PC-9 (cell line): ENCODE results near the gene LRP1B. TPM values are rescaled to one million over a fixed set of nuclear protein-coding genes. Genes with fewer than 3 reads are reported as not detected.

Experiments used
- BruUV-seq: library from RNA; stranded (reverse); fragments of 400-500 nt; replicated peaks from 2 replicates; lab custom pipeline; 2021; lab: Mats Ljungman, UMichigan
- CTCF ChIA-PET: fragments of 300-600 bp; sonication (Branson Sonifier 250); formaldehyde crosslinking; loops from one replicate; lab custom pipeline; 2022; ENCODE audit warnings: antibody characterized with exemption; lab: Charles Lee
- POLR2A ChIA-PET: fragments of 300-600 bp; sonication (Branson Sonifier 250); formaldehyde crosslinking; loops from one replicate; lab custom pipeline; 2022; ENCODE audit warnings: antibody characterized with exemption; ENCODE audit not compliant: unreplicated experiment; lab: Charles Lee
- DNase-seq, 2 experiments: peaks; one replicate each; pipeline versions ENCODE4 v3.0.0 to v3.0.0-alpha.2; 2015 to 2022; ENCODE audit warnings: mixed read lengths in 1 of 2
- H2AFZ ChIP-seq: fragments of 200-600 bp; sonication (generic); 2 replicates; pipeline ENCODE4 v1.8.1; 2017; ENCODE audit warnings: antibody characterized with exemption
- H3F3A ChIP-seq: fragments of 200-600 bp; sonication (generic); 2 replicates; pipeline ENCODE4 v1.8.1; 2017; ENCODE audit warnings: antibody characterized with exemption, mild to moderate bottlenecking, low read depth; ENCODE audit not compliant: insufficient read depth
- H3K27ac ChIP-seq: fragments of 200-600 bp; sonication (generic); 2 replicates; pipeline ENCODE4 v1.6.1; 2016; ENCODE audit warnings: mixed run types
- H3K27me3 ChIP-seq: fragments of 200-600 bp; sonication (generic); 2 replicates; pipeline ENCODE4 v1.6.1; 2016; ENCODE audit warnings: low read depth, mixed run types; ENCODE audit not compliant: insufficient read depth
- H3K36me3 ChIP-seq: fragments of 200-600 bp; sonication (generic); 2 replicates; pipeline ENCODE4 v1.6.1; 2016; ENCODE audit warnings: low read depth, mixed run types
- H3K4me1 ChIP-seq: fragments of 200-600 bp; sonication (generic); replicated peaks from 2 replicates; pipeline ENCODE4 v1.6.1; 2016; ENCODE audit warnings: mixed run types; ENCODE audit not compliant: insufficient read depth
- H3K4me2 ChIP-seq: fragments of 200-600 bp; sonication (generic); 2 replicates; pipeline ENCODE4 v1.6.1; 2017; ENCODE audit warnings: mixed run types
- H3K4me3 ChIP-seq: fragments of 200-600 bp; sonication (generic); 2 replicates; pipeline ENCODE4 v1.6.1; 2016; ENCODE audit warnings: mixed run types
- H3K79me2 ChIP-seq: fragments of 200-600 bp; sonication (generic); 2 replicates; pipeline ENCODE4 v1.6.1; 2017; ENCODE audit warnings: low read depth, mixed run types
- H3K9me2 ChIP-seq: fragments of 200-600 bp; sonication (generic); 2 replicates; pipeline ENCODE4 v1.8.1; 2017; ENCODE audit warnings: mild to moderate bottlenecking; ENCODE audit not compliant: insufficient read depth
- H3K9me3 ChIP-seq: fragments of 200-600 bp; sonication (generic); 2 replicates; pipeline ENCODE4 v1.8.1; 2016; ENCODE audit warnings: low read depth; ENCODE audit not compliant: insufficient read depth
- H4K20me1 ChIP-seq: fragments of 200-600 bp; sonication (generic); 2 replicates; pipeline ENCODE4 v1.8.1; 2017; ENCODE audit not compliant: insufficient read depth
- EZH2 ChIP-seq: fragments of 200-600 bp; sonication (generic); IDR thresholded peaks from 2 replicates; pipeline ENCODE4 v1.8.0; 2017; ENCODE audit warnings: antibody characterized with exemption, low read depth
- intact Hi-C: fragments of 100-400 bp; cut with micrococcal nuclease; formaldehyde crosslinking; loops from one replicate; pipeline ENCODE4 v1.10.0; 2022; ENCODE audit not compliant: unreplicated experiment
- total RNA-seq: library from RNA; stranded (reverse); gene quantifications from 2 replicates; pipeline ENCODE4 v1.2.3, GENCODE V29; 2021
- TF ChIP-seq, protein P1 (sequence below): fragments of 200-600 bp; sonication (generic); conservative IDR thresholded peaks from 2 replicates; pipeline ENCODE4 v1.6.1; 2017; ENCODE audit warnings: mixed run types, antibody characterized with exemption, mild to moderate bottlenecking, moderate library complexity

The LRP1B gene
- total RNA-seq, 1 experiment from 2014 or later, result 1.7 TPM

GRCh38 chr2:141341444-141341843 is 789.4 kb downstream of the LRP1B start:
- no peak overlapping the region for H3K4me3 ChIP-seq
- no peaks in the 10 kb centered on the region for H3K4me1 ChIP-seq
- H3F3A ChIP-seq, result no peaks in the 10 kb centered on the region
- intact Hi-C loops, result no loop called here
- no peaks in the 10 kb centered on the region for H3K9me2 ChIP-seq
- H3K27ac ChIP-seq, result no peak overlapping the region
- H3K36me3 ChIP-seq, result no peaks in the 10 kb centered on the region
- BruUV-seq, result no TSS peak
- no peaks in the 10 kb centered on the region for H4K20me1 ChIP-seq
- no peaks in the 10 kb centered on the region for H3K79me2 ChIP-seq
- H3K9me3 ChIP-seq, result no peaks in the 10 kb centered on the region
- POLR2A ChIA-PET, result no interaction called here
- H3K4me2 ChIP-seq, result no peak overlapping the region
- no peaks in the 10 kb centered on the region for H3K27me3 ChIP-seq
- TF ChIP-seq, protein P1, sequence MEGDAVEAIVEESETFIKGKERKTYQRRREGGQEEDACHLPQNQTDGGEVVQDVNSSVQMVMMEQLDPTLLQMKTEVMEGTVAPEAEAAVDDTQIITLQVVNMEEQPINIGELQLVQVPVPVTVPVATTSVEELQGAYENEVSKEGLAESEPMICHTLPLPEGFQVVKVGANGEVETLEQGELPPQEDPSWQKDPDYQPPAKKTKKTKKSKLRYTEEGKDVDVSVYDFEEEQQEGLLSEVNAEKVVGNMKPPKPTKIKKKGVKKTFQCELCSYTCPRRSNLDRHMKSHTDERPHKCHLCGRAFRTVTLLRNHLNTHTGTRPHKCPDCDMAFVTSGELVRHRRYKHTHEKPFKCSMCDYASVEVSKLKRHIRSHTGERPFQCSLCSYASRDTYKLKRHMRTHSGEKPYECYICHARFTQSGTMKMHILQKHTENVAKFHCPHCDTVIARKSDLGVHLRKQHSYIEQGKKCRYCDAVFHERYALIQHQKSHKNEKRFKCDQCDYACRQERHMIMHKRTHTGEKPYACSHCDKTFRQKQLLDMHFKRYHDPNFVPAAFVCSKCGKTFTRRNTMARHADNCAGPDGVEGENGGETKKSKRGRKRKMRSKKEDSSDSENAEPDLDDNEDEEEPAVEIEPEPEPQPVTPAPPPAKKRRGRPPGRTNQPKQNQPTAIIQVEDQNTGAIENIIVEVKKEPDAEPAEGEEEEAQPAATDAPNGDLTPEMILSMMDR, result no peak
- no peak overlapping the region for H2AFZ ChIP-seq
- CTCF ChIA-PET, result no interaction called here
- no peak for DNase-seq

DNA sequence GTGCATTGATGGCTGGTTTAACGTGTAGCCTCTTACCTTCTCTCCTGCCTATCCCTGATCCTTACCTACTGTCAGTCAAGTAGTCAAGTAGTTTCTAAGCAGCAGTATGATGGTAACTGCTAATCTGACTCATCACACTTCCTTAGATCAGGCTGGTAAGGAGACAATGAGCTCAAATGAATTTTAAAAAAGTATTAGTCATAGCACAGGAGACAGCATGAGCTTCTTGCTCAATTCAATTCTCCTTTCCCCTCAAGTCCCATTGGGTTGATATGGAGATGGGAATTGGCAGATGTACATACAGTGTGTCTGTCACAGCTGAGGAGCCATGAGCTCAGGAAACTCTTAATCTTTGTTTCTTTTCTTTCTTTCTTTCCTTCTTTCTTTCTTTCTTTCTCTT is 799.7 kb downstream of the LRP1B start:
- Histone ChIP-seq H2AFZ (no peak overlapping the region), H3K79me2 (no peaks in the 10 kb centered on the region), H3K27me3 (no peaks in the 10 kb centered on the region), H3K9me2 (no peaks in the 10 kb centered on the region), H3K4me1 (no peaks in the 10 kb centered on the region), H3K4me2 (no peak overlapping the region), H3K36me3 (no peaks in the 10 kb centered on the region), H4K20me1 (no peaks in the 10 kb centered on the region), H3K4me3 (no peak overlapping the region), H3K9me3 (no peaks in the 10 kb centered on the region), H3F3A (no peaks in the 10 kb centered on the region), H3K27ac (no peak overlapping the region)
- TF ChIP-seq, protein P1, result no peak
- no peak for TF ChIP-seq EZH2
- intact Hi-C loops, result no loop called here
- DNase-seq, result no peak
- CTCF ChIA-PET, result no interaction called here
- BruUV-seq, result no TSS peak
- POLR2A ChIA-PET, result no interaction called here

- Histone ChIP-seq H4K20me1 (no peaks in the 10 kb centered on the region), H3K9me2 (no peaks in the 10 kb centered on the region), H3K4me2 (no peak overlapping the region), H3K4me3 (no peak overlapping the region), H3K79me2 (no peaks in the 10 kb centered on the region), H3F3A (no peaks in the 10 kb centered on the region), H3K4me1 (no peaks in the 10 kb centered on the region), H3K36me3 (no peaks in the 10 kb centered on the region), H3K27ac (no peak overlapping the region), H3K9me3 (no peaks in the 10 kb centered on the region), H2AFZ (no peak overlapping the region), H3K27me3 (no peaks in the 10 kb centered on the region)
- no peak for DNase-seq
- TF ChIP-seq EZH2, result no peak
- POLR2A ChIA-PET, result no interaction called here
- CTCF ChIA-PET, result no interaction called here
- intact Hi-C loops, result no loop called here
- no TSS peak for BruUV-seq
Measured at GRCh38 chr2:141329964-141330363, 800.9 kb downstream of the LRP1B start.

GRCh38 chr2:141323571-141323970 is 807.2 kb downstream of the LRP1B start:
- Histone ChIP-seq H3K4me3 (no peak overlapping the region), H3K9me2 (no peaks in the 10 kb centered on the region), H3K4me1 (no peaks in the 10 kb centered on the region), H3K36me3 (no peaks in the 10 kb centered on the region), H3K9me3 (no peaks in the 10 kb centered on the region), H3K79me2 (no peaks in the 10 kb centered on the region), H2AFZ (no peak overlapping the region), H3K4me2 (no peak overlapping the region), H3K27me3 (no peaks in the 10 kb centered on the region), H3K27ac (no peak overlapping the region), H4K20me1 (no peaks in the 10 kb centered on the region), H3F3A (no peaks in the 10 kb centered on the region)
- TF ChIP-seq, protein P1, result no peak
- TF ChIP-seq EZH2, result no peak
- CTCF ChIA-PET, result no interaction called here
- intact Hi-C loops, result no loop called here
- DNase-seq, result no peak
- POLR2A ChIA-PET, result no interaction called here
- BruUV-seq, result no TSS peak
